ENCODE results near the gene PAXX. TPM values are rescaled to one million over a fixed set of nuclear protein-coding genes. Genes with fewer than 3 reads are reported as not detected.
A peak's percentile ranks its signal among the peaks of the same experiment; 100 is the strongest.

The PAXX gene
- total and polyA plus RNA-seq, 2 donors (not counting 1 experiment from before 2014, with no cell fraction given) = 74.8 to 167 TPM

- Mint-ChIP-seq H3K9me3 (ENCODE audit: insufficient read depth) (no peaks in the 10 kb centered on the region), H3K27ac (no peak overlapping the region), H3K4me3 (no peak overlapping the region), H3K27me3 (peaks cover 26% of the 10 kb centered on the region), H3K4me1 (peaks cover 6% of the 10 kb centered on the region)
- CTCF ChIA-PET = no interaction called here
- Histone ChIP-seq H3K27me3 (replicated peaks in 1 of 4; ENCODE audit: control extremely low read depth in 1 of 4, control insufficient read depth in 3 of 4, insufficient read depth in 4 of 4, low read length in 3 of 4) (peaks cover 0 to 61% (median 14%) of the 10 kb centered on the region in 4 experiments), H3K9me3 (ENCODE audit: control extremely low read depth in 1 of 3, control insufficient read depth in 2 of 3, insufficient read depth in 1 of 3, low read length in 2 of 3) (no peaks in the 10 kb centered on the region), H3K4me3 (ENCODE audit: control extremely low read depth in 1 of 5, extremely low read depth in 1 of 5, insufficient read depth in 1 of 5, low read depth in 2 of 5, low read length in 4 of 5) (no peak overlapping the region), H3K4me1 (ENCODE audit: control insufficient read depth in 2 of 2, insufficient read depth in 2 of 2, low read length in 2 of 2) (peaks cover 9 to 12% of the 10 kb centered on the region in 2 donors), H3K36me3 (replicated peaks in 1 of 2; ENCODE audit: control extremely low read depth in 1 of 2, control insufficient read depth in 1 of 2, extremely low read depth in 1 of 2, insufficient read depth in 2 of 2, low read length in 1 of 2) (no peaks in the 10 kb centered on the region), H3K9ac (ENCODE audit: low read length) (no peak overlapping the region), H3K4me2 (replicated peaks; ENCODE audit: low read depth, low read length, poor library complexity, severe bottlenecking) (peak overlapping the region; percentile 37), H3K27ac (ENCODE audit: low read length in 2 of 2) (no peak overlapping the region), H3K79me2 (ENCODE audit: control insufficient read depth, insufficient read depth, low read length) (no peaks in the 10 kb centered on the region), H2AFZ (ENCODE audit: insufficient read depth, low read depth, low read length, poor library complexity, severe bottlenecking) (no peak overlapping the region), H4K20me1 (ENCODE audit: control insufficient read depth, insufficient read depth, low read length, poor library complexity, severe bottlenecking) (no peaks in the 10 kb centered on the region)
- ATAC-seq (ENCODE audit: low read depth) (no peak), DNase-seq (no peak)
- POLR2A ChIA-PET = no interaction called here
- TF ChIP-seq CTCF (IDR thresholded peaks at IDR 0.05) (no peak), EZH2 (IDR thresholded peaks at IDR 0.05; ENCODE audit: borderline replicate concordance, insufficient read depth, low read depth, low read length, poor library complexity, severe bottlenecking) (peak; percentile 80)
- 6% methylated on average over 47 of the region's 48 CpGs for WGBS (ENCODE audit: insufficient coverage)
- intact Hi-C loops (cut with micrococcal nuclease) = no loop called here
Measured at GRCh38 chr9:136985027-136985602, 7.1 kb upstream of the PAXX start.

- no peaks in the 10 kb centered on the region for H4K20me1 ChIP-seq (ENCODE audit: control insufficient read depth, insufficient read depth, low read length, poor library complexity, severe bottlenecking)
- H3K27ac Mint-ChIP-seq = no peak overlapping the region
- 18% methylated on average over 29 of the region's 33 CpGs for WGBS (ENCODE audit: insufficient coverage)
- H3K9me3 ChIP-seq (ENCODE audit: control extremely low read depth in 1 of 3, control insufficient read depth in 2 of 3, insufficient read depth in 1 of 3, low read length in 2 of 3) = peaks cover 0 to 3% (median 0%) of the 10 kb centered on the region in 3 donors
- H3K27me3 Mint-ChIP-seq = peaks cover 21% of the 10 kb centered on the region
- no peak overlapping the region for H3K4me2 ChIP-seq (replicated peaks; ENCODE audit: low read depth, low read length, poor library complexity, severe bottlenecking)
- ATAC-seq (ENCODE audit: low read depth) (no peak), DNase-seq (no peak)
- no peak overlapping the region for H3K27ac ChIP-seq (ENCODE audit: low read length in 2 of 2)
- ChIA-PET CTCF (no interaction called here), POLR2A (no interaction called here)
- H3K4me3 ChIP-seq (ENCODE audit: control extremely low read depth in 1 of 5, extremely low read depth in 1 of 5, insufficient read depth in 1 of 5, low read depth in 2 of 5, low read length in 4 of 5) = no peak overlapping the region
- H3K9ac ChIP-seq (ENCODE audit: low read length) = no peak overlapping the region
- H3K4me1 Mint-ChIP-seq = peaks cover 8% of the 10 kb centered on the region
- no peaks in the 10 kb centered on the region for H3K79me2 ChIP-seq (ENCODE audit: control insufficient read depth, insufficient read depth, low read length)
- no peaks in the 10 kb centered on the region for H3K9me3 Mint-ChIP-seq (ENCODE audit: insufficient read depth)
- TF ChIP-seq EZH2 (IDR thresholded peaks at IDR 0.05; ENCODE audit: borderline replicate concordance, insufficient read depth, low read depth, low read length, poor library complexity, severe bottlenecking) (no peak), CTCF (IDR thresholded peaks at IDR 0.05) (no peak)
- intact Hi-C loops (cut with micrococcal nuclease) = no loop called here
- H3K4me1 ChIP-seq (ENCODE audit: control insufficient read depth in 2 of 2, insufficient read depth in 2 of 2, low read length in 2 of 2) = peaks cover 9 to 12% of the 10 kb centered on the region in 2 donors
- H2AFZ ChIP-seq (ENCODE audit: insufficient read depth, low read depth, low read length, poor library complexity, severe bottlenecking) = no peak overlapping the region
- no peaks in the 10 kb centered on the region for H3K36me3 ChIP-seq (replicated peaks in 1 of 2; ENCODE audit: control extremely low read depth in 1 of 2, control insufficient read depth in 1 of 2, extremely low read depth in 1 of 2, insufficient read depth in 2 of 2, low read length in 1 of 2)
- H3K4me3 Mint-ChIP-seq = no peak overlapping the region
- H3K27me3 ChIP-seq (replicated peaks in 1 of 4; ENCODE audit: control extremely low read depth in 1 of 4, control insufficient read depth in 3 of 4, insufficient read depth in 4 of 4, low read length in 3 of 4) = peaks cover 0 to 54% (median 14%) of the 10 kb centered on the region in 4 experiments
Measured at GRCh38 chr9:136985853-136986252, 6.4 kb upstream of the PAXX start.
